SH-SY5Y (cell line): ENCODE data around the gene KRT76.

ENCODE experiments used
- GATA2 ChIP-seq: IDR thresholded peaks from 2 replicates; pipeline ENCODE4 v1.6.1; 2011; ENCODE audit warnings: mild to moderate bottlenecking, low read depth, low read length
- GATA3 ChIP-seq: IDR thresholded peaks from 2 replicates; pipeline ENCODE4 v1.6.1; 2011; ENCODE audit warnings: low read depth, mild to moderate bottlenecking, low read length, moderate library complexity

DNA sequence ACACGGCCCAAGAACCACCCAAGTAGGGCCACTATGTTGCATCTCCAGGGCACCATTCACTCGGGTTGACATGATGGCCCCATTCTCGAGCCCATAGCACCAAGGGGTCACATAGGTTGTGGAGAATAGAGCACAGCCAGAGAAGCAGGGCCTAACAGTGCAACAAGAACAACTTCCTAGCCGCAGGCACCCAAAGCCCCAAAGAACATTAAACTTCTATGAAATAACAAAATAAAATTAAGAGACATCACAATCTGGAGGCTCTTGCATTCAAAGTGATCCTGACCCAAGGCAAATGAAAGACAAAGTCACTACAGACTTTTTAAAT, 34.9 kb upstream of the KRT76 start:
- TF ChIP-seq GATA3 (no peak), GATA2 (no peak)
